GM12891 (cell line): ENCODE data around the gene IL10RA.
"Not testable (repeated sequence)": the region's sequence is repeated elsewhere in the genome, so short reads cannot be mapped to it uniquely, and the experiment has no call there.

Experiments used
- DNase-seq: peaks from one replicate; pipeline ENCODE4 v3.0.0; 2011; ENCODE audit warnings: low spot score; ENCODE audit not compliant: insufficient read length
- FAIRE-seq: peaks from 2 replicates; lab custom pipeline; 2011; peaks lifted over from hg19 to GRCh38; lab: Jason Lieb, UNC
- PAX5 ChIP-seq: IDR thresholded peaks from 2 replicates; pipeline ENCODE4 v1.6.1; 2011; ENCODE audit warnings: low read length, moderate library complexity, mild to moderate bottlenecking; ENCODE audit not compliant: insufficient read depth, severe bottlenecking
- POLR2A ChIP-seq: IDR thresholded peaks from 2 replicates; pipeline ENCODE4 v1.6.1; 2011; ENCODE audit warnings: low read depth, low read length, control low read depth
- POLR2AphosphoS5 ChIP-seq: IDR thresholded peaks from 2 replicates; pipeline ENCODE4 v1.6.1; 2011; ENCODE audit warnings: low read depth, low read length, control low read depth
- POU2F2 ChIP-seq: IDR thresholded peaks from 2 replicates; pipeline ENCODE4 v1.6.1; 2011; ENCODE audit warnings: low read depth, mild to moderate bottlenecking, control low read depth, low read length, moderate library complexity
- SPI1 ChIP-seq: IDR thresholded peaks from 2 replicates; pipeline ENCODE4 v1.6.1; 2011; ENCODE audit warnings: low read depth, low read length, control low read depth
- TAF1 ChIP-seq: IDR thresholded peaks from 2 replicates; pipeline ENCODE4 v1.6.1; 2011; ENCODE audit warnings: low read depth, low read length, control low read depth

Gene IL10RA

GRCh38 chr11:117976445-117976844, 9.7 kb upstream of the IL10RA start:
- no peak for TF ChIP-seq POU2F2
- no peak for TF ChIP-seq TAF1
- no peak for TF ChIP-seq POLR2AphosphoS5
- no peak for TF ChIP-seq SPI1
- TF ChIP-seq POLR2A: no peak
- TF ChIP-seq PAX5: no peak
- DNase-seq: no peak
- FAIRE-seq: no peak

DNA sequence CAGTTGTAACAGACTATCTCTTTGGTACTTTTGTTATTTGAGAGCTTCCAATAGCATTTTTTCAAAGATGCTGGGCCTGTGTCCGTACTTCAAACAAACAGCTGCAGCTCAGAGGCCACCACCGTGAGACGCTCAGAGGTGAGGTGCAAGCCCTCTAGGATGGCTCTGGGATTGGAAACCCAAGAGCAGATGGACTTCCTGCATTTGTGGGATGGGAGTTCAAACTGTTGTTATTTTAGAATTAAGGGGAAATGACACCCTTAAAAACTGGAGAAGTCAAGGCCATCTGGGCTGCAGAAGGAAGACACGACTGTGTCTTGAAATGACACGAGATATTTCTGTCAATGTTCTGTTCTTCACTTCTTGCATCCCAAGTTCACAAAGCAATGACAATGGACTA, 9.2 kb upstream of the IL10RA start:
- DNase-seq: no peak
- TF ChIP-seq SPI1 (no peak), TAF1 (no peak), POLR2AphosphoS5 (no peak)
- FAIRE-seq: no peak

DNA sequence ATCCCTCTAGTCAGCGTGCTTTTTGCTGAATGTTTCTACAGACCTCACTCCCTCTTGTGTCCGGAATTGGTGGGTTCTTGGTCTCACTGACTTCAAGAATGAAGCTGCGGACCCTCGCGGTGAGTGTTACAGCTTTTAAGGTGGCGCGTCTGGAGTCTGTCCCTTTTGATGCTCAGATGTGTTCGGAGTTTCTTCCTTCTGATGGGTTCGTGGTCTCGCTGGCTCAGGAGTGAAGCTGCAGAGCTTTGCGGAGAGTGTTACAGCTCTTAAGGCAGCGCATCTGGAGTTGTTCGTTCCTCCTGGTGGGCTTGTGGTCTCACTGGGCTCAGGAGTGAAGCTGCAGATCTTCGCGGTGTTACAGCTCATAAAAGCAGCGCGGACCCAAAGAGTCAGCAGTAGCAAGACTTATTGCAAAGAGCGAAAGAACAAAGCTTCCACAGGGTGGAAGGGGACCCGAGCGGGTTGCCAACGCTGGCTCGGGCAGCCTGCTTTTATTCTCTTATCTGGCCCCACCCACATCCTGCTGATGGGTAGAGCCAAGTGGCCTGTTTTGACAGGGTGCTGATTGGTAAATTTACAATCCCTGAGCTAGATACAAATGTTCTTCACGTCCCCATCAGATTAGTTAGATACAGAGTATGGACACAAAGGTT, 8.5 kb upstream of the IL10RA start:
- DNase-seq, FAIRE-seq: not testable (repeated sequence)

DNA sequence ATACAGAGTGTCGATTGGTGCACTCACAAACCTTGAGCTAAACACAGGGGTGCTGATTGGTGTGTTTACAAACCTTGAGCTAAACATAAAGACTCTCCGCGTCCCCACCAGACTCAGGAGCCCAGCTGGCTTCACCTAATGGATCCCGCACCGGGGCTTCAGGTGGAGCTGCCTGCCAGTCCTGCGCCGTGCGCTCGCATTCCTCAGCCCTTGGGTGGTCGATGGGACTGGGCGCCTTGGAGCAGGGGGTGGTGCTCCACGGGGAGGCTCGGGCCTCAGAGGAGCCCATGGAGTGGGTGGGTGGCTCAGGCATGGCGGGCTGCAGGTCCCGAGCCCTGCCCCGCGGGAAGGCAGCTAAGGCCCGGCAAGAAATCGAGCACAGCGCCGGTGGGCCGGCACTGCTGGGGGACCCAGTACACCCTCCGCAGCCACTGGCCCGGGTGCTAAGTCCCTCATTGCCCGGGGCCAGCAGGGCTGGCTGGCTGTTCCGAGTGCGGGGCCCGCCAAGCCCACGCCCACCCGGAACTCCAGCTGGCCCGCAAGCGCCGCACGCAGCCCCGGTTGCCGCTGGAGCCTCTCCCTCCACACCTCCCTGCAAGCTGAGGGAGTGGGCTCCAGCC, 7.8 kb upstream of the IL10RA start:
- not testable (repeated sequence) for FAIRE-seq, DNase-seq

GRCh38 chr11:117978991-117979390, 7.2 kb upstream of the IL10RA start:
- TF ChIP-seq POLR2A: no peak
- TF ChIP-seq POLR2AphosphoS5: no peak
- no peak for TF ChIP-seq SPI1
- no peak for TF ChIP-seq PAX5
- TF ChIP-seq TAF1: no peak
- no peak for TF ChIP-seq POU2F2
- DNase-seq (no peak), FAIRE-seq (no peak)

DNA sequence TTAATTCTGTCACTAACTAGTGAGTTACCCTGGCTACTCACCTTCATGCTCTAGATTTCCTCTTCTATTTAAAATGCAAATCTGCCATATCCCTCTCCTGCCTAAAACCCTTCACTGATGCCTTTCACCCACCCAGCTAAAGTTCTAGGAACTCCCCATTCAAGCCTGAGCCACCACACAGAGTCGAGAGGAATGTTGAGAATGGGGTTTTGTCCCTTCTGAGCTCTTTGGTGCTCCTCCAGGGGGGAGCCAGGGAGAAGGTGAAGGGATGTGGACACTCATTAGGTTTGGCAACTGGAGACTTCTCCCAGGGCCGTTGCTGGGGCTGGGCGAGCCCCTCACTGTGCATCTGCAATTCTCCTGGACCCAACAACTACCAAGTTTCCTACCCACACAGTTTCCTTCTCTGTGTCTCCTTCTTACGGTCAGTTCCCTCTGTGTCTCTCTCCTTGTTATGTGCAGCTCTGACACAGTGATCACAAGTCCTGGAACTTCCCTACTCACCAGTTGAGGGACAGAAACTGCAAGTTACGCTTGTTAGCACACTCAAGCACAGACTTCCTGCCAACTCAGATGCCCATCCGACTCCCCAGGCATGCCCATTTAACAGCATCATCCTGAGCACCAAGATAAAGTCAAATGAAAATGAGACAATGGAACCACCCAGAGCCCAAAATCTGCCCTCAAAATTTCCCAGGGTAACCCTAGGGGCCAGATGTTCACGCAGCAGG, 6.5 kb upstream of the IL10RA start:
- no peak for DNase-seq

DNA sequence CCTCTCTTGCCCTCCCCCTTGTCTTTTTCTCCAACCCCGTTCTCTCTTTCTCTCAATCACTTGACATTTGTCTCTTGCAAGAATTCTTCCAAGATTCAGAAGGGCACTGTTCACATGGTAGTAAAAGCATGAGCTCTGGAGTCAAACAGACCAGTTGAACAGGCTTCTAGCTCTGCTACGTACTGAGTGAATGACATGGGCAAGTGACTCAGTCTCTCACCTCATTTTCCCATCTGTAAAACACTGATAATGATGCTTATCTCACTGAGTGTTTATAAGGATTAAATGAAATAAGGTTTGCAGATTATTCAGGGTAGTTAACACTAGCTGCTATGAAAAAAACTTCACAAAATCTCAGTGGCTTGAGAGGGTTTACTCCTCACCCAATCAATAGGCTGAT, 5.9 kb upstream of the IL10RA start:
- TF ChIP-seq SPI1 (no peak), TAF1 (no peak), POLR2AphosphoS5 (no peak), PAX5 (no peak), POLR2A (no peak), POU2F2 (no peak)
- DNase-seq (no peak), FAIRE-seq (no peak)

More for the DNA sequence above, 6.5 kb upstream of the IL10RA start:
- TF ChIP-seq TAF1: no peak
- peak; percentile 84 for FAIRE-seq

GRCh38 chr11:117980720-117981119, 5.5 kb upstream of the IL10RA start:
- FAIRE-seq (no peak), DNase-seq (no peak)
- no peak for TF ChIP-seq TAF1
- TF ChIP-seq POLR2A: no peak
- no peak for TF ChIP-seq PAX5
- no peak for TF ChIP-seq POU2F2
- TF ChIP-seq POLR2AphosphoS5: no peak
- TF ChIP-seq SPI1: no peak

DNA sequence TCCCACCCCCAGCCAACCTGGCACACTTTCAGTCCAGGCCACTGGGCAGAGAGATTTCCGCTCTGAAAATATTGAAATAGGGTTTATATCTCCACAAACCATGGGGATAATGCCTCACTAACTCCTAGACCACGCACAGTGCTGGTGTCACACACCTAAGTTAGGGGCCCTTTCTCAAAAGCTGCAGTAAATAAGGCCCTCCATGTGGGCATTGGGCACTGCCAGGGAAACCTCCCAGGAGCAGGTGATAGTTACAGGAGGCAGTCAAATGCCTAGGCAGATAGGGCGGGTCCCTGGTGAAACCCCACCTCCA, 3.1 kb upstream of the IL10RA start:
- TF ChIP-seq POU2F2 (no peak), PAX5 (no peak), POLR2AphosphoS5 (no peak), SPI1 (no peak), TAF1 (no peak), POLR2A (no peak)
- FAIRE-seq (no peak), DNase-seq (no peak)

GRCh38 chr11:117984476-117984875, 1.7 kb upstream of the IL10RA start:
- FAIRE-seq (no peak), DNase-seq (no peak)
- TF ChIP-seq TAF1: no peak
- TF ChIP-seq POU2F2: no peak

DNA sequence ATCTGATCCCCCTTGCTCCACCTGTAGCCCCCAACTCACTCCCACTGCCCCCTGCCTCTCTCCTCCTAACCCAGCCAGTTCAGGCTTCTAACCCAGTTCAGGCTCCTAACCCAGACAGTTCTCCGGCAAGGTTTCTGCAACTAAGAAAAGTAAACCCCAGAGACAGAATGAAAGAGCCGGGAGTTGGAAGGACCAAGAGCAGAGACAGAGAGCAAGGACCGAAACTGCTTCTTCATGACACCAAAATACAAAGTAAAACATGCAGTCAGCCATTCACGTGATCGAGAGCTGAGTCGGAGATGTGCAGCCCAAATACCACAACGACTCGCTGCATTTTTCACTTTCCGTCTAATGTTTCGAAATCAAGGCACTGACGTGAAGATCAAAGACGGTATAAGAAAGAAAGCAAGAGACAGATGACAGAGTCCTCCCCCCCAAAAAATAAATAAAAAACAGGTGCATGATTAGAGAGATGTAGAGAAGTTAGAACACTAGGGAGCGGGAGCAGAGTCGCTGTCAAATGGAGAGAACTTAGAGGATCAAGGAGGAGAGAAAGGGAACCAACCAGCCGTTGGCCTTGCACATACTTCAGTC, 884 bp downstream of the IL10RA start:
- peak; percentile 95 for FAIRE-seq
- TF ChIP-seq TAF1: 0 out of 2 replicates have a peak, but pooled peaks have one; percentile 48
- peak; percentile 24; the same call in 1 of the 2 replicates for TF ChIP-seq POU2F2
- TF ChIP-seq PAX5: no peak
- TF ChIP-seq SPI1: no peak
- TF ChIP-seq POLR2A: no peak
- no peak; the same call in 1 of the 2 replicates for TF ChIP-seq POLR2AphosphoS5
- peak; percentile 59 for DNase-seq
